GM12878 (cell line): ENCODE measurements around the gene OXER1. TPM values are rescaled to one million over a fixed set of nuclear protein-coding genes. Genes with fewer than 3 reads are reported as not detected.

ENCODE experiments used
- ATF2 ChIP-seq: IDR thresholded peaks from 2 replicates; pipeline ENCODE4 v1.6.1; 2012; ENCODE audit warnings: low read length, inconsistent platforms
- BCL3 ChIP-seq: IDR thresholded peaks from 2 replicates; pipeline ENCODE4 v1.6.1; 2011; ENCODE audit warnings: borderline replicate concordance, low read depth, mild to moderate bottlenecking, moderate library complexity, low read length; ENCODE audit not compliant: insufficient read depth, poor library complexity, severe bottlenecking
- EED ChIP-seq: sonication (generic); IDR thresholded peaks from 2 replicates; pipeline ENCODE4 v1.6.1; 2016; ENCODE audit warnings: antibody characterized with exemption, low read depth
- KDM1A ChIP-seq: fragments of 200-600 bp; sonication (generic); IDR thresholded peaks from 2 replicates; pipeline ENCODE4 v1.6.1; 2016; ENCODE audit warnings: borderline replicate concordance
- NFIC ChIP-seq: IDR thresholded peaks from 2 replicates; pipeline ENCODE4 v1.6.1; 2012; ENCODE audit warnings: low read depth, mild to moderate bottlenecking, inconsistent platforms, low read length, moderate library complexity
- PRDM15 ChIP-seq: fragments of 450-650 bp; formaldehyde crosslinking; IDR thresholded peaks from 2 replicates; pipeline ENCODE4 v1.4.0; 2020; ENCODE audit warnings: mild to moderate bottlenecking, moderate library complexity
- RAD21 ChIP-seq: IDR thresholded peaks from 2 replicates; pipeline ENCODE4 v1.6.1; 2011; ENCODE audit warnings: mild to moderate bottlenecking, low read depth, low read length, moderate library complexity; ENCODE audit not compliant: insufficient read depth
- SMAD5 ChIP-seq: IDR thresholded peaks from 2 replicates; pipeline ENCODE4 v1.6.1; 2016; ENCODE audit warnings: antibody characterized with exemption, low read depth
- polyA plus RNA-seq, 11 experiments: library from polyadenylated mRNA; depleted of rRNA in 4 of 11; unstranded in 6 of 11; stranded (reverse) in 5 of 11; fragments of >200 nt; fragmentation: Nextera tagmentation in 4 of 11; fragmentation: Illumina TruSeq in 1 of 11; extraction: Ambion mirVana in 4 of 11; extraction: Trizol in 1 of 11; gene quantifications; 1 replicate in 1 of 11; 2 replicates in 10 of 11; pipeline versions ENCODE4 v1.2.1 to v1.2.3, GENCODE V29; 2011 to 2016; ENCODE audit warnings: inconsistent platforms in 2 of 11, missing spikeins in 2 of 11, low read depth in 1 of 11
- total RNA-seq, 4 experiments: library from RNA; depleted of rRNA in 3 of 4; stranded (reverse); fragments of >200 nt in 3 of 4; fragmentation: Illumina TruSeq in 1 of 4; extraction: Trizol in 1 of 4; gene quantifications; 2 replicates each; pipeline versions ENCODE4 v1.2.1 to v1.2.3, GENCODE V29; 2013 to 2021

OXER1 gene
- total and polyA plus RNA-seq, 10 of the 15 experiments (the other 5 are each of a cell fraction or from before 2014, with no cell fraction given) = 0.11 to 8.6 (median 3.3) TPM

GRCh38 chr2:42795841-42796301 lies 31.9 kb upstream of the OXER1 start (continued):
- TF ChIP-seq ATF2 = 0 out of 2 replicates have a peak, but pooled peaks have one; percentile 31
- peak; percentile 66; the same call in 1 of the 2 replicates for TF ChIP-seq SMAD5
- TF ChIP-seq KDM1A = no peak
- no peak for TF ChIP-seq NFIC
- TF ChIP-seq BCL3 = no peak
- TF ChIP-seq EED = peak; percentile 69; the same call in 1 of the 2 replicates
- TF ChIP-seq PRDM15 (CRISPR knock-in tag) = no peak
- no peak for TF ChIP-seq RAD21
